HepG2 (cell line): ENCODE data around the gene OR8D4.

Experiments used
- DPF2 ChIP-seq: sonication (generic); formaldehyde crosslinking; IDR thresholded peaks from 2 replicates; pipeline ENCODE4 v1.4.0; 2020; ENCODE audit warnings: mild to moderate bottlenecking, low read depth, missing genetic modification reagents, borderline replicate concordance
- ZNF556 ChIP-seq: sonication (generic); formaldehyde crosslinking; IDR thresholded peaks from 2 replicates; pipeline ENCODE4 v1.4.0; 2020; ENCODE audit warnings: mild to moderate bottlenecking, missing genetic modification reagents, borderline replicate concordance
- ZNF891 ChIP-seq: sonication (generic); formaldehyde crosslinking; IDR thresholded peaks from 2 replicates; pipeline ENCODE4 v1.5.0; 2020; ENCODE audit warnings: mild to moderate bottlenecking, missing genetic modification reagents
- TF ChIP-seq, protein P1 (sequence below): sonication (generic); formaldehyde crosslinking; IDR thresholded peaks from 2 replicates; pipeline ENCODE4 v1.4.0; 2020; ENCODE audit warnings: missing genetic modification reagents
- TF ChIP-seq, protein P2 (sequence below): fragments of 450-650 bp; IDR thresholded peaks from 2 replicates; pipeline ENCODE4 v1.6.1; 2017; ENCODE audit warnings: mild to moderate bottlenecking
- TF ChIP-seq, protein P3 (sequence below): IDR thresholded peaks from 2 replicates; pipeline ENCODE4 v1.6.1; 2016; ENCODE audit warnings: low read depth, borderline replicate concordance

DNA sequence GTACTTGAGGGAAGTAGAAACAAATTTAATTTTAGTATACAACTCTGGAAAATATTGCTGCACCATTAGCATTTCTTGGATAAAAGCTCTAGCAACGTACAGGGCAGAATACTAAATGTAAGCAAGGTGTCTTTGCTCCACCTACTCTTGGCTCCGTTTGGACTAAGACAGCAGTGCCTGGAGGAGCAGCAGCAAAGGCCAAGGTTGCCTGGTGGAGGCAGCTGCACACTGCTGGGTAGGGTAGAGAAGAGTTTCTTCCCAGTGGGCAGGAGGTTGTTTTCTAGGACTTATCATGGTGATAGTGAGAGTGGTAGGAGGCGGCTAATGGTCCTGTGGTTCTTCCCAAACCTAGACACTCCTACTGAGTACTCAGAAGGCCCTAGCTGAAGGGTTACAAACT is 2.2 kb upstream of the OR8D4 start:
- TF ChIP-seq, protein P1, sequence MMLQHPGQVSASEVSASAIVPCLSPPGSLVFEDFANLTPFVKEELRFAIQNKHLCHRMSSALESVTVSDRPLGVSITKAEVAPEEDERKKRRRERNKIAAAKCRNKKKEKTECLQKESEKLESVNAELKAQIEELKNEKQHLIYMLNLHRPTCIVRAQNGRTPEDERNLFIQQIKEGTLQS (CRISPR knock-in tag) = no peak
- TF ChIP-seq ZNF556 (CRISPR knock-in tag) = no peak
- TF ChIP-seq, protein P2, sequence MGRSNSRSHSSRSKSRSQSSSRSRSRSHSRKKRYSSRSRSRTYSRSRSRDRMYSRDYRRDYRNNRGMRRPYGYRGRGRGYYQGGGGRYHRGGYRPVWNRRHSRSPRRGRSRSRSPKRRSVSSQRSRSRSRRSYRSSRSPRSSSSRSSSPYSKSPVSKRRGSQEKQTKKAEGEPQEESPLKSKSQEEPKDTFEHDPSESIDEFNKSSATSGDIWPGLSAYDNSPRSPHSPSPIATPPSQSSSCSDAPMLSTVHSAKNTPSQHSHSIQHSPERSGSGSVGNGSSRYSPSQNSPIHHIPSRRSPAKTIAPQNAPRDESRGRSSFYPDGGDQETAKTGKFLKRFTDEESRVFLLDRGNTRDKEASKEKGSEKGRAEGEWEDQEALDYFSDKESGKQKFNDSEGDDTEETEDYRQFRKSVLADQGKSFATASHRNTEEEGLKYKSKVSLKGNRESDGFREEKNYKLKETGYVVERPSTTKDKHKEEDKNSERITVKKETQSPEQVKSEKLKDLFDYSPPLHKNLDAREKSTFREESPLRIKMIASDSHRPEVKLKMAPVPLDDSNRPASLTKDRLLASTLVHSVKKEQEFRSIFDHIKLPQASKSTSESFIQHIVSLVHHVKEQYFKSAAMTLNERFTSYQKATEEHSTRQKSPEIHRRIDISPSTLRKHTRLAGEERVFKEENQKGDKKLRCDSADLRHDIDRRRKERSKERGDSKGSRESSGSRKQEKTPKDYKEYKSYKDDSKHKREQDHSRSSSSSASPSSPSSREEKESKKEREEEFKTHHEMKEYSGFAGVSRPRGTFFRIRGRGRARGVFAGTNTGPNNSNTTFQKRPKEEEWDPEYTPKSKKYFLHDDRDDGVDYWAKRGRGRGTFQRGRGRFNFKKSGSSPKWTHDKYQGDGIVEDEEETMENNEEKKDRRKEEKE = no peak
- TF ChIP-seq ZNF891 = no peak
- TF ChIP-seq DPF2 = no peak
- TF ChIP-seq, protein P3, sequence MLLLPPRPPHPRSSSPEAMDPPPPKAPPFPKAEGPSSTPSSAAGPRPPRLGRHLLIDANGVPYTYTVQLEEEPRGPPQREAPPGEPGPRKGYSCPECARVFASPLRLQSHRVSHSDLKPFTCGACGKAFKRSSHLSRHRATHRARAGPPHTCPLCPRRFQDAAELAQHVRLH (CRISPR knock-in tag) = no peak
